Breast epithelium (tissue), 3 donors: ENCODE measurements around the gene SYT2.

Experiments
- POLR2A ChIP-seq: fragments of 450-650 bp; IDR thresholded peaks from one replicate; pipeline ENCODE4 v1.6.1; 2016; ENCODE audit warnings: antibody characterized with exemption, mild to moderate bottlenecking, moderate library complexity
- POLR2AphosphoS5 ChIP-seq, 3 donors: sonication (generic); formaldehyde crosslinking; IDR thresholded peaks; one replicate each; pipeline ENCODE4 v1.6.1; 2017; ENCODE audit warnings: antibody characterized with exemption in 3 of 3
- TF ChIP-seq, protein P1 (sequence below), 3 donors: fragments of 450-650 bp; IDR thresholded peaks; one replicate each; pipeline ENCODE4 v1.5.1; 2016 to 2017; ENCODE audit warnings: antibody characterized with exemption in 3 of 3, mild to moderate bottlenecking in 3 of 3, moderate library complexity in 3 of 3

DNA sequence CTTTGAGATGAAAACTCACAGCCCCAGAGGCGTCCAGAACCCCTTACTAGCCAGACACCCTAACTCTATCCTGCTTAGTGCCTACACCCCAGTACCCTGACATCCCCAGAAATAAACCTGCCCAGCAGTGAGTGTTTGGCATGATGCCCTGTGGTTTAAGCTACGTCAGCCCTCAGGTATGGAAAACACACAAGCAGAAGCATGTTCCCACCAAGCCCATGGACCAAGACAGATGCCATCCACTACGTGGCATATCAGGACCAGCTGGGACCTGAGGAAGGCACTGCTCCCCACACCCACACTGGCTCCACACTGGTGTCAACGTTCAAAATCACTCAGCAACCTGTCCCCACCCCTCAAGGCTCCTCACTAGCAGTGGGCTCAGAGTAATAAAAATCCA, 116.4 kb downstream of the SYT2 start:
- TF ChIP-seq POLR2A = no peak
- TF ChIP-seq, protein P1, sequence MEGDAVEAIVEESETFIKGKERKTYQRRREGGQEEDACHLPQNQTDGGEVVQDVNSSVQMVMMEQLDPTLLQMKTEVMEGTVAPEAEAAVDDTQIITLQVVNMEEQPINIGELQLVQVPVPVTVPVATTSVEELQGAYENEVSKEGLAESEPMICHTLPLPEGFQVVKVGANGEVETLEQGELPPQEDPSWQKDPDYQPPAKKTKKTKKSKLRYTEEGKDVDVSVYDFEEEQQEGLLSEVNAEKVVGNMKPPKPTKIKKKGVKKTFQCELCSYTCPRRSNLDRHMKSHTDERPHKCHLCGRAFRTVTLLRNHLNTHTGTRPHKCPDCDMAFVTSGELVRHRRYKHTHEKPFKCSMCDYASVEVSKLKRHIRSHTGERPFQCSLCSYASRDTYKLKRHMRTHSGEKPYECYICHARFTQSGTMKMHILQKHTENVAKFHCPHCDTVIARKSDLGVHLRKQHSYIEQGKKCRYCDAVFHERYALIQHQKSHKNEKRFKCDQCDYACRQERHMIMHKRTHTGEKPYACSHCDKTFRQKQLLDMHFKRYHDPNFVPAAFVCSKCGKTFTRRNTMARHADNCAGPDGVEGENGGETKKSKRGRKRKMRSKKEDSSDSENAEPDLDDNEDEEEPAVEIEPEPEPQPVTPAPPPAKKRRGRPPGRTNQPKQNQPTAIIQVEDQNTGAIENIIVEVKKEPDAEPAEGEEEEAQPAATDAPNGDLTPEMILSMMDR (IDR thresholded peaks at IDR 0.05) = peak in 2 of 3 donors; percentile 8 to 37
- TF ChIP-seq POLR2AphosphoS5 (IDR thresholded peaks at IDR 0.05) = peak in 1 of 3 donors; percentile 66
